Measurements from ENCODE around the gene FAM20C. TPM values are rescaled to one million over a fixed set of nuclear protein-coding genes. Genes with fewer than 3 reads are reported as not detected.

The FAM20C gene
- total RNA-seq, 1 experiment from 2014 or later: 62.6 TPM

GRCh38 chr7:245574-246295, 53.4 kb downstream of the FAM20C start:
- Histone ChIP-seq H3K23me2 (ENCODE audit: insufficient read length, low read depth, low read length, poor library complexity, severe bottlenecking) (peaks cover 2% of the 10 kb centered on the region), H3K56ac (ENCODE audit: insufficient read length, low read depth, low read length) (no peak overlapping the region), H3K27ac (ENCODE audit: insufficient read length, low read depth, low read length) (no peak overlapping the region), H3K23ac (ENCODE audit: insufficient read length, low read depth, low read length) (no peak overlapping the region), H2BK20ac (ENCODE audit: low read depth, low read length, poor library complexity, severe bottlenecking) (no peak overlapping the region), H3K4me1 (ENCODE audit: insufficient read depth, low read length) (no peaks in the 10 kb centered on the region), H3K9ac (ENCODE audit: extremely low read depth, insufficient read length, low read length) (no peak overlapping the region), H3K14ac (ENCODE audit: insufficient read depth, low read length) (peak overlapping the region; percentile 35; the same call in 1 of the 2 replicates), H3K18ac (ENCODE audit: insufficient read length, low read depth, low read length) (no peak overlapping the region), H2BK120ac (ENCODE audit: low read depth, low read length, poor library complexity, severe bottlenecking) (no peak overlapping the region), H2AFZ (ENCODE audit: low read length) (no peak overlapping the region), H4K8ac (replicated peaks; ENCODE audit: insufficient read length, low read depth, low read length) (no peak overlapping the region), H3K4me2 (ENCODE audit: insufficient read depth, insufficient read length, low read length) (no peak overlapping the region), H2BK12ac (ENCODE audit: insufficient read length, low read depth, low read length) (no peak overlapping the region), H3K79me1 (ENCODE audit: insufficient read depth, low read depth, low read length, poor library complexity, severe bottlenecking) (no peaks in the 10 kb centered on the region), H2AK5ac (ENCODE audit: insufficient read length, low read length) (no peak overlapping the region), H4K5ac (ENCODE audit: insufficient read length, low read depth, low read length) (no peak overlapping the region), H3T11ph (ENCODE audit: low read length) (no peak overlapping the region), H3K79me2 (ENCODE audit: insufficient read depth, low read length) (no peaks in the 10 kb centered on the region), H4K20me1 (ENCODE audit: control insufficient read depth, insufficient read depth, insufficient read length) (peaks cover 5% of the 10 kb centered on the region), H3K27me3 (ENCODE audit: insufficient read depth, low read length) (no peaks in the 10 kb centered on the region), H2BK15ac (ENCODE audit: low read depth, low read length) (no peak overlapping the region), H3K4ac (ENCODE audit: low read depth, low read length) (no peak overlapping the region), H3K9me3 (ENCODE audit: control insufficient read depth, low read depth, low read length) (no peaks in the 10 kb centered on the region), H4K91ac (ENCODE audit: insufficient read length, low read depth, low read length) (no peak overlapping the region), H2BK5ac (ENCODE audit: insufficient read length, low read length) (no peak overlapping the region)
- no peak for TF ChIP-seq CTCF (conservative IDR thresholded peaks at IDR 0.05)
- no CpG with 5 or more reads among the region's 36 CpGs for WGBS (ENCODE audit: extremely low coverage, insufficient read length, low lambda C conversion rate)
- no peaks in the 10 kb centered on the region for H3K4me1 Mint-ChIP-seq
- H3K36me3 Mint-ChIP-seq (ENCODE audit: insufficient read depth in 1 of 3, low read depth in 3 of 3): peaks cover 30 to 46% (median 34%) of the 10 kb centered on the region in 3 experiments
- DNase-seq: no peak
- no peak overlapping the region for H3K27ac Mint-ChIP-seq
- 0 out of 5 replicates have a peak, but pooled peaks cover 0 to 2% of the 10 kb centered on the region in 2 experiments for H3K9me3 Mint-ChIP-seq
- H3K27me3 Mint-ChIP-seq (ENCODE audit: low read depth): peaks cover under 1% of the 10 kb centered on the region; the same call in 1 of the 2 replicates
- H3K4me3 Mint-ChIP-seq: no peak overlapping the region
